ENCODE measurements around the gene POU6F1. TPM values are rescaled to one million over a fixed set of nuclear protein-coding genes. Genes with fewer than 3 reads are reported as not detected.

The POU6F1 gene
- total RNA-seq, 2 experiments from 2014 or later: 3.6 to 5.4 TPM

GRCh38 chr12:51186465-51187085 lies 31.3 kb downstream of the POU6F1 start:
- Mint-ChIP-seq H3K9me3 (ENCODE audit: low read depth) (no peaks in the 10 kb centered on the region), H3K27me3 (no peaks in the 10 kb centered on the region), H3K4me3 (no peak overlapping the region), H3K4me1 (peaks cover 7% of the 10 kb centered on the region), H3K36me3 (no peaks in the 10 kb centered on the region), H3K27ac (no peak overlapping the region)
- no peak for ATAC-seq
- CTCF ChIA-PET: no interaction called here
- DNase-seq: no peak

GRCh38 chr12:51185171-51185717 lies 32.6 kb downstream of the POU6F1 start:
- H3K4me3 Mint-ChIP-seq: no peak overlapping the region
- no peak overlapping the region for H3K27ac Mint-ChIP-seq
- H3K36me3 Mint-ChIP-seq: no peaks in the 10 kb centered on the region
- DNase-seq: no peak
- H3K4me1 Mint-ChIP-seq: peaks cover 7% of the 10 kb centered on the region
- ATAC-seq: no peak
- H3K27me3 Mint-ChIP-seq: no peaks in the 10 kb centered on the region
- CTCF ChIA-PET: no interaction called here
- H3K9me3 Mint-ChIP-seq (ENCODE audit: low read depth): no peaks in the 10 kb centered on the region

GRCh38 chr12:51183816-51184215 lies 34.0 kb downstream of the POU6F1 start:
- CTCF ChIA-PET: interaction anchor here (1.2 kb wide), 1 partner anchor 157 kb away, joined by 3 read pairs; no protein-coding TSS in a partner anchor
- peaks cover 5% of the 10 kb centered on the region for H3K4me1 Mint-ChIP-seq
- no peak for ATAC-seq

GRCh38 chr12:51183349-51183748 lies 34.5 kb downstream of the POU6F1 start:
- CTCF ChIA-PET: interaction anchor here (1.2 kb wide), 1 partner anchor 158 kb away, joined by 3 read pairs; no protein-coding TSS in a partner anchor

More at GRCh38 chr12:51183816-51184215, 34.0 kb downstream of the POU6F1 start:
- no peaks in the 10 kb centered on the region for H3K36me3 Mint-ChIP-seq
- H3K27me3 Mint-ChIP-seq: no peaks in the 10 kb centered on the region
- DNase-seq: no peak
- no peaks in the 10 kb centered on the region for H3K9me3 Mint-ChIP-seq (ENCODE audit: low read depth)
- no peak overlapping the region for H3K4me3 Mint-ChIP-seq
- no peak overlapping the region for H3K27ac Mint-ChIP-seq

GRCh38 chr12:51181558-51181957 lies 36.3 kb downstream of the POU6F1 start:
- Mint-ChIP-seq H3K36me3 (no peaks in the 10 kb centered on the region), H3K27me3 (no peaks in the 10 kb centered on the region), H3K4me1 (no peaks in the 10 kb centered on the region), H3K4me3 (no peak overlapping the region), H3K9me3 (ENCODE audit: low read depth) (no peaks in the 10 kb centered on the region), H3K27ac (no peak overlapping the region)
- ATAC-seq (no peak), DNase-seq (no peak)
- CTCF ChIA-PET: no interaction called here

More at GRCh38 chr12:51183349-51183748, 34.5 kb downstream of the POU6F1 start:
- DNase-seq (no peak), ATAC-seq (no peak)
- Mint-ChIP-seq H3K27ac (no peak overlapping the region), H3K4me1 (peaks cover under 1% of the 10 kb centered on the region), H3K9me3 (ENCODE audit: low read depth) (no peaks in the 10 kb centered on the region), H3K36me3 (no peaks in the 10 kb centered on the region), H3K27me3 (no peaks in the 10 kb centered on the region), H3K4me3 (no peak overlapping the region)

GRCh38 chr12:51177897-51178296 lies 40.0 kb downstream of the POU6F1 start:
- Mint-ChIP-seq H3K36me3 (peaks cover 2% of the 10 kb centered on the region), H3K27ac (no peak overlapping the region), H3K4me3 (no peak overlapping the region), H3K4me1 (peaks cover 5% of the 10 kb centered on the region), H3K27me3 (no peaks in the 10 kb centered on the region), H3K9me3 (ENCODE audit: low read depth) (no peaks in the 10 kb centered on the region)
- ATAC-seq (no peak), DNase-seq (no peak)
- CTCF ChIA-PET: interaction anchor here (0.9 kb wide), 1 partner anchor 17 kb away, joined by 3 read pairs; no protein-coding TSS in a partner anchor

- CTCF ChIA-PET: interaction anchor here (1.4 to 1.5 kb wide), 2 partner anchors 43 to 177 kb away, joined by 4 to 5 read pairs; partner anchors contain the start of gene POU6F1
- Mint-ChIP-seq H3K27ac (no peak overlapping the region), H3K27me3 (no peaks in the 10 kb centered on the region), H3K9me3 (ENCODE audit: low read depth) (no peaks in the 10 kb centered on the region), H3K36me3 (peaks cover 9% of the 10 kb centered on the region), H3K4me3 (no peak overlapping the region), H3K4me1 (peaks cover 16% of the 10 kb centered on the region)
- DNase-seq: no peak
- ATAC-seq: no peak
Observed at GRCh38 chr12:51174501-51174900, 43.4 kb downstream of the POU6F1 start.

GRCh38 chr12:51172515-51173431 lies 45.1 kb downstream of the POU6F1 start, which contains the start of gene TFCP2:
TFCP2 (minus strand) TSS chr12:51173135; CDS start chr12:51172422, 713 bp downstream.
- CTCF ChIA-PET: interaction anchor here (1.5 kb wide), 1 partner anchor 45 kb away, joined by 5 read pairs; the partner anchor contains the start of gene POU6F1
- peaks cover 18% of the 10 kb centered on the region for H3K4me1 Mint-ChIP-seq
- H3K4me3 Mint-ChIP-seq: peak within 1 kb of the TSS; percentile 66
- H3K27me3 Mint-ChIP-seq: no peaks in the 10 kb centered on the region
- peaks cover 11% of the 10 kb centered on the region for H3K36me3 Mint-ChIP-seq
- H3K27ac Mint-ChIP-seq: peak within 1 kb of the TSS; percentile 68
- no peaks in the 10 kb centered on the region for H3K9me3 Mint-ChIP-seq (ENCODE audit: low read depth)
- ATAC-seq (peak; percentile 99), DNase-seq (peak; percentile 98)

GRCh38 chr12:51171884-51172514 lies 45.9 kb downstream of the POU6F1 start:
- CTCF ChIA-PET: no interaction called here
- H3K27me3 Mint-ChIP-seq: no peaks in the 10 kb centered on the region
- peaks cover 11% of the 10 kb centered on the region for H3K36me3 Mint-ChIP-seq
- H3K4me1 Mint-ChIP-seq: peaks cover 18% of the 10 kb centered on the region
- H3K9me3 Mint-ChIP-seq (ENCODE audit: low read depth): no peaks in the 10 kb centered on the region
- no peak for DNase-seq
- H3K4me3 Mint-ChIP-seq: no peak overlapping the region
- no peak overlapping the region for H3K27ac Mint-ChIP-seq
- peak; percentile 1 for ATAC-seq

- H3K4me3 Mint-ChIP-seq: no peak overlapping the region
- CTCF ChIA-PET: no interaction called here
- peaks cover 30% of the 10 kb centered on the region for H3K36me3 Mint-ChIP-seq
- ATAC-seq (no peak), DNase-seq (no peak)
- H3K4me1 Mint-ChIP-seq: peaks cover 11% of the 10 kb centered on the region
- H3K27ac Mint-ChIP-seq: no peak overlapping the region
- no peaks in the 10 kb centered on the region for H3K27me3 Mint-ChIP-seq
- H3K9me3 Mint-ChIP-seq (ENCODE audit: low read depth): no peaks in the 10 kb centered on the region
Observed at GRCh38 chr12:51163795-51164194, 54.1 kb downstream of the POU6F1 start.

- Mint-ChIP-seq H3K27me3 (no peaks in the 10 kb centered on the region), H3K36me3 (peaks cover 30% of the 10 kb centered on the region), H3K9me3 (ENCODE audit: low read depth) (no peaks in the 10 kb centered on the region), H3K4me1 (peaks cover 11% of the 10 kb centered on the region), H3K4me3 (no peak overlapping the region), H3K27ac (no peak overlapping the region)
- ATAC-seq (no peak), DNase-seq (no peak)
- CTCF ChIA-PET: no interaction called here
Observed at GRCh38 chr12:51162217-51162616, 55.6 kb downstream of the POU6F1 start.

- H3K36me3 Mint-ChIP-seq: peaks cover 28% of the 10 kb centered on the region
- CTCF ChIA-PET: interaction anchor here (1.1 kb wide), 1 partner anchor 18 kb away, joined by 3 read pairs; no protein-coding TSS in a partner anchor
- H3K27ac Mint-ChIP-seq: no peak overlapping the region
- H3K4me1 Mint-ChIP-seq: peaks cover 5% of the 10 kb centered on the region
- no peak overlapping the region for H3K4me3 Mint-ChIP-seq
- DNase-seq: no peak
- no peaks in the 10 kb centered on the region for H3K9me3 Mint-ChIP-seq (ENCODE audit: low read depth)
- H3K27me3 Mint-ChIP-seq: no peaks in the 10 kb centered on the region
- no peak for ATAC-seq
Observed at GRCh38 chr12:51160814-51161459, 56.9 kb downstream of the POU6F1 start.
